ENCODE data around the gene MYO18B.

Gene MYO18B

GRCh38 chr22:25751174-25751581 is 9.2 kb downstream of the MYO18B start:
- no peak for TF ChIP-seq EZH2phosphoT487 (conservative IDR thresholded peaks at IDR 0.05; ENCODE audit: low read length)

GRCh38 chr22:25752615-25753214 is 10.7 kb downstream of the MYO18B start:
- Histone ChIP-seq H3K9me3 (ENCODE audit: insufficient read depth, low read length) (no peaks in the 10 kb centered on the region), H3K79me2 (ENCODE audit: insufficient read depth, low read length) (no peaks in the 10 kb centered on the region), H3F3A (ENCODE audit: insufficient read depth) (no peaks in the 10 kb centered on the region), H2AFZ (ENCODE audit: low read depth, low read length, severe bottlenecking) (no peak overlapping the region), H3K27me3 (ENCODE audit: low read length) (no peaks in the 10 kb centered on the region), H4K20me1 (ENCODE audit: low read depth, low read length) (no peaks in the 10 kb centered on the region), H3K36me3 (ENCODE audit: low read length) (no peaks in the 10 kb centered on the region), H3K4me2 (ENCODE audit: low read depth, low read length, poor library complexity, severe bottlenecking) (no peak overlapping the region), H3K4me3 (ENCODE audit: insufficient read depth, low read length, poor library complexity, severe bottlenecking) (no peak overlapping the region), H3K9ac (ENCODE audit: low read length) (no peak overlapping the region), H3K27ac (ENCODE audit: low read depth, low read length) (no peak overlapping the region), H3K9me2 (replicated peaks; ENCODE audit: insufficient read depth, low read length) (no peaks in the 10 kb centered on the region)
- TF ChIP-seq EZH2phosphoT487 (conservative IDR thresholded peaks at IDR 0.05; ENCODE audit: low read length) (no peak), CTCF (IDR thresholded peaks at IDR 0.05; ENCODE audit: insufficient read depth, low read length, poor library complexity, severe bottlenecking) (no peak)

More at GRCh38 chr22:25751174-25751581, 9.2 kb downstream of the MYO18B start:
- Histone ChIP-seq H3K36me3 (ENCODE audit: low read length) (no peaks in the 10 kb centered on the region), H3K27me3 (ENCODE audit: low read length) (no peaks in the 10 kb centered on the region), H3K9me2 (replicated peaks; ENCODE audit: insufficient read depth, low read length) (no peaks in the 10 kb centered on the region), H3K9ac (ENCODE audit: low read length) (no peak overlapping the region), H3K4me3 (ENCODE audit: insufficient read depth, low read length, poor library complexity, severe bottlenecking) (no peak overlapping the region), H3F3A (ENCODE audit: insufficient read depth) (no peaks in the 10 kb centered on the region), H3K79me2 (ENCODE audit: insufficient read depth, low read length) (no peaks in the 10 kb centered on the region), H3K4me2 (ENCODE audit: low read depth, low read length, poor library complexity, severe bottlenecking) (no peak overlapping the region), H3K9me3 (ENCODE audit: insufficient read depth, low read length) (no peaks in the 10 kb centered on the region), H3K27ac (ENCODE audit: low read depth, low read length) (no peak overlapping the region), H2AFZ (ENCODE audit: low read depth, low read length, severe bottlenecking) (no peak overlapping the region), H4K20me1 (ENCODE audit: low read depth, low read length) (no peaks in the 10 kb centered on the region)

- TF ChIP-seq EZH2phosphoT487 (conservative IDR thresholded peaks at IDR 0.05; ENCODE audit: low read length) (no peak), CTCF (IDR thresholded peaks at IDR 0.05; ENCODE audit: insufficient read depth, low read length, poor library complexity, severe bottlenecking) (no peak)
- no peaks in the 10 kb centered on the region for H3K36me3 ChIP-seq (ENCODE audit: low read length)
- no peaks in the 10 kb centered on the region for H3K9me2 ChIP-seq (replicated peaks; ENCODE audit: insufficient read depth, low read length)
- no peak overlapping the region for H3K4me2 ChIP-seq (ENCODE audit: low read depth, low read length, poor library complexity, severe bottlenecking)
- no peak overlapping the region for H3K27ac ChIP-seq (ENCODE audit: low read depth, low read length)
- H3K27me3 ChIP-seq (ENCODE audit: low read length): no peaks in the 10 kb centered on the region
- H3K79me2 ChIP-seq (ENCODE audit: insufficient read depth, low read length): no peaks in the 10 kb centered on the region
- H3F3A ChIP-seq (ENCODE audit: insufficient read depth): no peaks in the 10 kb centered on the region
- H3K9me3 ChIP-seq (ENCODE audit: insufficient read depth, low read length): no peaks in the 10 kb centered on the region
- H3K4me3 ChIP-seq (ENCODE audit: insufficient read depth, low read length, poor library complexity, severe bottlenecking): no peak overlapping the region
- H2AFZ ChIP-seq (ENCODE audit: low read depth, low read length, severe bottlenecking): no peak overlapping the region
- H3K9ac ChIP-seq (ENCODE audit: low read length): no peak overlapping the region
- H4K20me1 ChIP-seq (ENCODE audit: low read depth, low read length): no peaks in the 10 kb centered on the region
Observed at GRCh38 chr22:25753252-25753651, 11.3 kb downstream of the MYO18B start.

GRCh38 chr22:25754527-25755202 is 12.7 kb downstream of the MYO18B start:
- Histone ChIP-seq H3F3A (ENCODE audit: insufficient read depth) (no peaks in the 10 kb centered on the region), H3K9me2 (replicated peaks; ENCODE audit: insufficient read depth, low read length) (no peaks in the 10 kb centered on the region), H4K20me1 (ENCODE audit: low read depth, low read length) (no peaks in the 10 kb centered on the region), H3K79me2 (ENCODE audit: insufficient read depth, low read length) (no peaks in the 10 kb centered on the region), H3K27ac (ENCODE audit: low read depth, low read length) (no peak overlapping the region), H3K4me2 (ENCODE audit: low read depth, low read length, poor library complexity, severe bottlenecking) (no peak overlapping the region), H3K9ac (ENCODE audit: low read length) (no peak overlapping the region), H3K9me3 (ENCODE audit: insufficient read depth, low read length) (no peaks in the 10 kb centered on the region), H3K27me3 (ENCODE audit: low read length) (no peaks in the 10 kb centered on the region), H3K36me3 (ENCODE audit: low read length) (no peaks in the 10 kb centered on the region), H3K4me3 (ENCODE audit: insufficient read depth, low read length, poor library complexity, severe bottlenecking) (no peak overlapping the region), H2AFZ (ENCODE audit: low read depth, low read length, severe bottlenecking) (no peak overlapping the region)
- no peak for TF ChIP-seq CTCF (IDR thresholded peaks at IDR 0.05; ENCODE audit: insufficient read depth, low read length, poor library complexity, severe bottlenecking)
- TF ChIP-seq EZH2phosphoT487 (conservative IDR thresholded peaks at IDR 0.05; ENCODE audit: low read length): no peak

All from SU-DHL-6 (cell line).